GM21529 (cell line): ENCODE measurements around the gene VSTM5.
"Not testable (repeated sequence)": the region's sequence is repeated elsewhere in the genome, so short reads cannot be mapped to it uniquely, and the experiment has no call there.

Source experiments
- ATAC-seq: cut with Tn5 transposase; IDR thresholded peaks from one replicate; pipeline ENCODE4 v1.9.1; 2021; ENCODE audit not compliant: unreplicated experiment

The VSTM5 gene

GRCh38 chr11:93850594-93851018, at the start of gene VSTM5:
Gene VSTM5 (minus strand): TSS chr11:93850618. CDS start chr11:93850502, 116 bp downstream.
- no peak for ATAC-seq

GRCh38 chr11:93895106-93895862, 44.9 kb upstream of the VSTM5 start:
- no peak for ATAC-seq

- ATAC-seq: no peak
Observed at GRCh38 chr11:93890391-93891051, 40.1 kb upstream of the VSTM5 start.

DNA sequence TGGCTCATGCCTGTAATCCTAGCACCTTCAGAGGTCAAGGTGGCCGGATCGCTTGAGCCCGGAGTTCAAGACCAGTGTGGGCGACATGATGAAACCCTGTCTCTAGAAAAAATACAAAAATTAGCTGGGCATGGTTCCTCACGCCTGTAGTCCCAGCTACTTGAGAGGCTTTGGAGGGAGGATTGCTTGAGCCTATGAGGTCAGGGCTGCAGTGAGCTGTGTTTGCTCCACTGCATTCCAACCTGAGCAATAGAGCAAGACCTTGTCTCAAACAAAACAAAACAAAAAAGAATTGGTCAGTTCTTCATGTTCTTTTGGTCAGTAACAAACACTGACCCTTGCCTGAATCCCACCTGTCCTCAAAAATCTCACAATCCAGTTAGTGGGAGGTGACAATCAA, 36.7 kb upstream of the VSTM5 start:
- no peak for ATAC-seq

GRCh38 chr11:93879114-93879513, 28.7 kb upstream of the VSTM5 start:
- not testable (repeated sequence) for ATAC-seq

- no peak for ATAC-seq
Observed at GRCh38 chr11:93875637-93876036, 25.2 kb upstream of the VSTM5 start.

DNA sequence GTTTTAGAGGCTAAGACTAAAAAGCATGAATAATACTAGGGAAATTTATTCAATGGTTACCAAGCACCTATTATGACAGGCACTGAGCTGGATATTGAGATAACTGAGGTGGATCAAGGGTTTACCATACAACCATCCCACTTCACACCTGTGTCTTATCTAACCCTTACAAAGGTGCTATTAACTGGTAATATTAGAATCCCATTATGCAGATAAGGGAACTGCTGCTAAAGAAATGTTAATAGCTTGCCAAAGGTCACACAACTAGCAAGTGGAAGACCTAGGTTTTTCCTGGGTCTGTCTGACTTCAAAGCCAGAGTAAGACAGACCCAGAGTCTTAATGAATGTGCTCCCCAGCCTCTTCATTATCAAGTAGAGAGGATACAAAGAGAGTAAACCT, 21.1 kb upstream of the VSTM5 start:
- no peak for ATAC-seq

DNA sequence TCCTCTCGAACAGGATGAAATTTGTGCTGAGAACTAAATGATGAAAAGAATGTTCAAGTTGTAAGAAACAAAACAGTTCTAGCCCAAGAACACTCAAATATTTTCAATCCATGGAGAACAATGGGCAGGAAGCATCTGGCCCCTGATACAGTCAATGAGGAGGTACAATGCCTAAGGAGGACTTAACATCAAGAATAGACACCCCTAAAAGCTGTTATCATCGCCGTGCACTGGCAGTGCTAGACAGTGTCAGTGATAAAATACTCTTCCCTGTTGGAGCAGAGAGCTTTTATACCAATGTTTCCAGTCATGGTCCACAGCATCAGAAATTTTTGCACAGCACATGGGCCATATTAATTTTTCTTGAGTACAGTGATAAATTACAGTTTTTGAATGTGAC, 20.2 kb upstream of the VSTM5 start:
- ATAC-seq: no peak

DNA sequence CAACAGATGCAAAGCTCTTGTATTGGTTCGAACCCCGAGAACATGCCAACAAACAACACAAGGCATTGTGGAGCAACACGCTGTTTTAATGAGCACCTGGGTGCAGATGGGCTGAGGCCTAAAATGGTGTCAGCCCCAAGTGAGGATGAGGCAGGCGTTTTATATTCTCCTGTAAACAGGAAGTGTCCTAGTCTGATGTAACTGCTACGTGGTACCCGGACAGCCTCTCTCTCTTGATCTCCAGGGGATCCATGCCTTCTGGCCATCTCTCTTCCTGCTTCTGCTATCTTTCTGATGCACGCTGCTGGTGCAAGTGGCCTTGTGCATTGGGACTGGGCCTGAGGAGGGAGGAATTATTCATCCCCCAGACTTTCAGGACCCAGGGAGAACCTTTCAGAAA, 19.4 kb upstream of the VSTM5 start:
- ATAC-seq: no peak

DNA sequence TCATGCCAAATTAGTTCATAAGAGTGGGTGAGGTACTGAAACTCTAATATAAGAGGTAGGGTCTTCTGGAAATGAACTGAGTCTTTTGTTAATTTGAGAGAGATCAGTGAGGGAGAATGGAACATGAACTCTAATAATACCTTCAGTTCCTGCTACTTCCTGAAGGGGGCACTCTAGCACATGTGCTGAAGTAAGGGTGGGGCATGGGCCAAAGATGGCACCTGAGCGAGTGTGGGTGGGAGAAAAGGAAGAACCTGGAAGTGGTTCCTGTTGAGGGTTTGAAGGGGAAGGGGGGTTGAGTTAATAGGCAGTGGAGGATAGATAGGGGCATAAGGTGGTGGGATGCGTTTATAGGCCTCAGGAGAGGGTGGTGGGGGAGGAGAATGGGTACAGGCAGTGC, 18.0 kb upstream of the VSTM5 start:
- ATAC-seq: not testable (repeated sequence)

GRCh38 chr11:93861808-93862207, 11.4 kb upstream of the VSTM5 start:
- no peak for ATAC-seq

DNA sequence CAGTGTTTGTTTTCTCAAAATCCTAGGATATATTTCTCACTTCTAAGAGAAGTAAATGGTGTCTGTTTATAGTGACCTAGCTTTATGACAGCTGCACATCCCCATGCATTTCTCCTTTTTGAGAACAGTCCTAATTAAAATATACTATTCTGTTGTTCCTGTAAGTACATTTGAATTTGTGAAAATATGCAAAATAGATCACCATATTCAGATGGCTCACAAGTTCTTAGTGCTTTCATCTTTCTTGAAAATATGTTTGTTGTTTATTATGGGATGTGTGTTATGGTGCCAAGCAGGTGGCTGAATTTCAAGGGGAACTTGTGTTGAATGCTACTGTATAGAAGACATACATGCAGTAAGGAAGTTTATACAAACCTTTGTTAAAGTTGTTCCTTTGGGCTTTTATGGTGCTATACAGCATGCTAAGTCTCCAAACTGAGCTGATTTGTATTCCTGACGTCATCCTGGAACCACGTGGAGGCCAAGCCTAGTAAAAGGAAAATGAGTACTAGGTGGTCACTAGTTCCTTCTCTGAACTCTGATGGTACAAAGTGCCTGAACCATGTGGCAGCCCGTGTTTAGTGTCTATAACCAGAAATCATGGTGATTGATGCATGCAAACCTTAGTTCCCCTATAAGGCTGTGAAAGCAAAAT, 7.8 kb upstream of the VSTM5 start:
- no peak for ATAC-seq

DNA sequence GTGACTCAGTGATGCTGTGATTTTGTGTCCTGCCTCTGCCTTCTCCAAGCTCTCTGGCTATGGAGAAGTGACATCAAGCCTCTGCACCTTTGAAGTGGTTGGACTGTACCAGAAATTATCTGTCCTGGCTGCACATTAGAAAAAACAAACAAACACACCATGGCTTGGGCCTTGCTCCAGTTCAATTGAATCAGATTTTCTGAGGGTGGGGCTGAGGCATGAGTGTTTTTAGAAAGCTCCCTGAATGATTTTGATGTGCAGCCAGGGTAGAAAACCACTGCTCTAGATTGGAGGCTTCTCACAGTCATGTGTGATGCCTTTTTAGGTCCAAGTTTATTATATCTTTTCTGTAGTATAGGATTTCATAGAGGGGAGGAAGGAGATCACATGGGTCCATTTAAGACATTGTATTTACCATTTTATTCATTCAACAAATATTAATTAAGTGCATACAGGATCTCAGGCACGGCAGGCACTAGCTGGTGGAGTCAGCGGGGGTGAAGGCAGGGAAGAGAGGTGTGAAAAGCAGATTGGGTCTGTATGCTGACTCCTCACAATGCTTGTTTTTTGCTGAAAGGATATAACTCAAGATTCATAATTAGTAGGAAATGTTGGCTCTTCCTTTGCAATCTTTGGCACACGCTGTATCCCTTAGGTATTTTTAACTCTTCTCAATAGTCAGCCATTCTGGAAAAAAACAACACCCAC, 7.1 kb upstream of the VSTM5 start:
- ATAC-seq: no peak

DNA sequence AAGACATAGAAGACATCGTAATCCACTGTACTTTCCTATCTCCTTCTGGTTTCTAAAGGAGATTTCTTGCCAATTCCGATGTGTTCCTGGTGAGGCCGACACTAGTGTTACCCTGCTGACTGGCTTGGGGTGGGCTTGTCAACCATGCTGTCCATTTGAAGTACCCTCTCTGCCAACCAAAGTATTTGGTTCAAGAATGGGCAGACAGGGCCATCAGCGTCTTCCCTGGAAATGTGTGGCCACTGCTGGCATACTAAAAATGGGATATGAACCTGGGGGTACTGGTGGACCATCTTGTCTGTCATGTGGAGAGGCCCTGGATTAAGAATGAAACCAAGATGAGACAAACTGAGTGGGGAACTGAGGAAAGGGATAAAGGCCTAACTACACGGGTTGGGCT, 1.8 kb upstream of the VSTM5 start:
- no peak for ATAC-seq

GRCh38 chr11:93849751-93850593, 446 bp downstream of the VSTM5 start:
- no peak for ATAC-seq

GRCh38 chr11:93849201-93849600, 1.2 kb downstream of the VSTM5 start:
- no peak for ATAC-seq

- ATAC-seq: no peak
Observed at GRCh38 chr11:93846411-93846810, 4.0 kb downstream of the VSTM5 start.

- ATAC-seq: no peak
Observed at GRCh38 chr11:93845181-93846092, 5.0 kb downstream of the VSTM5 start.

DNA sequence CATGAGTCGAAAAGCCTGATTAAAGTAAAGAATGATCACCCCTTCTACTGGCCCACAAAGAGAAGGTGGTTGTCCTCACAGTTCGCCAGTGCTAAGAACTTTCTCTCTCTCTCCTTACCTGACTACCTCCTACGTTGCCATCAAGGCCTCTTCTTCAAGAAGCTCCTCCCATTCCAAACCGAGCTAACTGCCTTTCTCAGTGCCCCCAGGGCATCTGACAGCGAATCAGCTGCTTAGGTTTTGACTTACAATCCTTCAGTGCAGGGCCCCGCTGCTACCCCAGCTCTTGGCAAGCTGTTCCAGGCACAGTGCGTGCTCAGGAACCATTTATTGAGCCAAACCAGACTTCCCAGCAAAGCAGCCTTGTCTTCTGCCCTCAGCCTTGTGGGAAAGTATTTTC, 5.8 kb downstream of the VSTM5 start:
- no peak for ATAC-seq

- ATAC-seq: no peak
Observed at GRCh38 chr11:93843906-93844305, 6.5 kb downstream of the VSTM5 start.
